ENCODE data around the gene KIF6.

KIF6 gene

DNA sequence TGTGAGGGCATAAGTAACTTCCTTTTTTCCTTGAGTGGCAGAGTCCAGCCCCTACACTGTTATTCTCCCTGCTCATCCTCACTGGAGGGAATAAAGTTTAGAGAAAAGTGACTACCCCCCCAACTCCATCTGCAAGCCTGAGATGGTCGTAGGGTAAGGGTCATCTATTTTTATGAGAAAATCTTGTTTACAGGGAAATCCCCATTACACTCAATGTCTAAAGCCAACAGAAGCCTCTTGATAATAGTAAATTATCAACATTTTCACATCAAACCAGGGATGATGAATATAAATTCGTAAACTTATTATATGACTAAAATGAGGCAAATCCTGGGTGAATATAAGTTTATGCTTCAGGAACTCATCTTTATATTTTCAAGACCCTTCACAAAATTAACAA is 228.8 kb downstream of the KIF6 start:
- H3K4me3 ChIP-seq (replicated peaks; ENCODE audit: insufficient read depth, low read length), result no peak overlapping the region
- no peak for DNase-seq (ENCODE audit: low read depth in 1 of 2, low spot score in 1 of 2)
- no peaks in the 10 kb centered on the region for H3K27me3 ChIP-seq (ENCODE audit: insufficient read depth, poor library complexity, severe bottlenecking)
- H3K27ac ChIP-seq (replicated peaks), result no peak overlapping the region
- TF ChIP-seq GABPA (IDR thresholded peaks at IDR 0.05; ENCODE audit: low read depth) (no peak), SPI1 (IDR thresholded peaks at IDR 0.05; ENCODE audit: borderline replicate concordance, low read depth) (no peak), CTCF (IDR thresholded peaks at IDR 0.05; ENCODE audit: insufficient read depth, low read length) (no peak), POLR2AphosphoS5 (IDR thresholded peaks at IDR 0.05; ENCODE audit: low read depth) (no peak)
- TF ChIP-seq, protein P1, sequence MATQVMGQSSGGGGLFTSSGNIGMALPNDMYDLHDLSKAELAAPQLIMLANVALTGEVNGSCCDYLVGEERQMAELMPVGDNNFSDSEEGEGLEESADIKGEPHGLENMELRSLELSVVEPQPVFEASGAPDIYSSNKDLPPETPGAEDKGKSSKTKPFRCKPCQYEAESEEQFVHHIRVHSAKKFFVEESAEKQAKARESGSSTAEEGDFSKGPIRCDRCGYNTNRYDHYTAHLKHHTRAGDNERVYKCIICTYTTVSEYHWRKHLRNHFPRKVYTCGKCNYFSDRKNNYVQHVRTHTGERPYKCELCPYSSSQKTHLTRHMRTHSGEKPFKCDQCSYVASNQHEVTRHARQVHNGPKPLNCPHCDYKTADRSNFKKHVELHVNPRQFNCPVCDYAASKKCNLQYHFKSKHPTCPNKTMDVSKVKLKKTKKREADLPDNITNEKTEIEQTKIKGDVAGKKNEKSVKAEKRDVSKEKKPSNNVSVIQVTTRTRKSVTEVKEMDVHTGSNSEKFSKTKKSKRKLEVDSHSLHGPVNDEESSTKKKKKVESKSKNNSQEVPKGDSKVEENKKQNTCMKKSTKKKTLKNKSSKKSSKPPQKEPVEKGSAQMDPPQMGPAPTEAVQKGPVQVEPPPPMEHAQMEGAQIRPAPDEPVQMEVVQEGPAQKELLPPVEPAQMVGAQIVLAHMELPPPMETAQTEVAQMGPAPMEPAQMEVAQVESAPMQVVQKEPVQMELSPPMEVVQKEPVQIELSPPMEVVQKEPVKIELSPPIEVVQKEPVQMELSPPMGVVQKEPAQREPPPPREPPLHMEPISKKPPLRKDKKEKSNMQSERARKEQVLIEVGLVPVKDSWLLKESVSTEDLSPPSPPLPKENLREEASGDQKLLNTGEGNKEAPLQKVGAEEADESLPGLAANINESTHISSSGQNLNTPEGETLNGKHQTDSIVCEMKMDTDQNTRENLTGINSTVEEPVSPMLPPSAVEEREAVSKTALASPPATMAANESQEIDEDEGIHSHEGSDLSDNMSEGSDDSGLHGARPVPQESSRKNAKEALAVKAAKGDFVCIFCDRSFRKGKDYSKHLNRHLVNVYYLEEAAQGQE (IDR thresholded peaks at IDR 0.05; ENCODE audit: insufficient replicate concordance, low read depth), result no peak

GRCh38 chr6:39495640-39496039 is 229.6 kb downstream of the KIF6 start:
- H3K27ac ChIP-seq (replicated peaks), result no peak overlapping the region
- TF ChIP-seq SPI1 (IDR thresholded peaks at IDR 0.05; ENCODE audit: borderline replicate concordance, low read depth) (no peak), POLR2AphosphoS5 (IDR thresholded peaks at IDR 0.05; ENCODE audit: low read depth) (no peak), CTCF (IDR thresholded peaks at IDR 0.05; ENCODE audit: insufficient read depth, low read length) (no peak), GABPA (IDR thresholded peaks at IDR 0.05; ENCODE audit: low read depth) (no peak)
- TF ChIP-seq, protein P1 (IDR thresholded peaks at IDR 0.05; ENCODE audit: insufficient replicate concordance, low read depth), result no peak
- H3K27me3 ChIP-seq (ENCODE audit: insufficient read depth, poor library complexity, severe bottlenecking), result no peaks in the 10 kb centered on the region
- H3K4me3 ChIP-seq (replicated peaks; ENCODE audit: insufficient read depth, low read length), result no peak overlapping the region
- DNase-seq (ENCODE audit: low read depth in 1 of 2, low spot score in 1 of 2), result no peak

DNA sequence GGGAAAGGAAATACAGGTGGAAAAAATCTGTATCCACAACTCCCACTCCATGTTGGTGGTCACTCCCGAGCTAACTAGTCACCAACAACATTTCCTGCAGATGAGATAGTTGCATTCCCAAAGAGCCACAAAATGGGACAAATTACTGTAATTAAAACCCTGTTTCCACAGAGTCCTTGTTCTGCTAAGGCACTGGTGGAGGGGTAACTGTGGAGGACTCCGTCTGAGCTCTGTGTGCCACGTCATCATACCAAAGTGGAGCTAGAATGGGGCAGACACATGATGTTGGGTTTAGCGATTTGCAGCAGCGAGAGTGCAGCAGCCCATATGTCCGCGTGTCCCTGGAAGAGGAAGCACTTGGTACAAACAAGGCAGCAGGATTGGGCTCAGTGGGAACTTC is 230.2 kb downstream of the KIF6 start:
- Histone ChIP-seq H3K27ac (replicated peaks) (no peak overlapping the region), H3K27me3 (ENCODE audit: insufficient read depth, poor library complexity, severe bottlenecking) (no peaks in the 10 kb centered on the region), H3K4me3 (replicated peaks; ENCODE audit: insufficient read depth, low read length) (no peak overlapping the region)
- DNase-seq (ENCODE audit: low read depth in 1 of 2, low spot score in 1 of 2), result no peak
- no peak for TF ChIP-seq POLR2AphosphoS5 (IDR thresholded peaks at IDR 0.05; ENCODE audit: low read depth)
- no peak for TF ChIP-seq SPI1 (IDR thresholded peaks at IDR 0.05; ENCODE audit: borderline replicate concordance, low read depth)
- TF ChIP-seq GABPA (IDR thresholded peaks at IDR 0.05; ENCODE audit: low read depth), result no peak
- no peak for TF ChIP-seq CTCF (IDR thresholded peaks at IDR 0.05; ENCODE audit: insufficient read depth, low read length)
- TF ChIP-seq, protein P1 (IDR thresholded peaks at IDR 0.05; ENCODE audit: insufficient replicate concordance, low read depth), result no peak
